ENCODE measurements around the gene MPP1.
"Not testable (repeated sequence)": the region's sequence is repeated elsewhere in the genome, so short reads cannot be mapped to it uniquely, and the experiment has no call there.

- not testable (repeated sequence) for TF ChIP-seq CTCF (conservative IDR thresholded peaks at IDR 0.05; ENCODE audit: low read length); EZH2phosphoT487 (IDR thresholded peaks at IDR 0.05; ENCODE audit: borderline replicate concordance, low read depth, low read length)
Measured at GRCh38 chrX:154816326-154816898, 11.1 kb upstream of the MPP1 start.
